Gastroesophageal sphincter (tissue), 3 donors: ENCODE measurements around the gene AKAP12.
"Not testable (repeated sequence)": the region's sequence is repeated elsewhere in the genome, so short reads cannot be mapped to it uniquely, and the experiment has no call there.

Experiments
- CTCF ChIP-seq, 4 experiments: fragments of 200-600 bp in 2 of 4; fragments of 450-650 bp in 2 of 4; sonication (generic) in 1 of 4; IDR thresholded peaks; one replicate each; pipeline ENCODE4 v1.5.1; 2017 to 2019; ENCODE audit warnings: antibody characterized with exemption in 4 of 4, mild to moderate bottlenecking in 2 of 4, moderate library complexity in 2 of 4
- POLR2A ChIP-seq, 2 donors: fragments of 450-650 bp; IDR thresholded peaks; one replicate each; pipeline ENCODE4 v1.6.1; 2017; ENCODE audit warnings: antibody characterized with exemption in 2 of 2, mild to moderate bottlenecking in 2 of 2, moderate library complexity in 1 of 2
- POLR2AphosphoS5 ChIP-seq: sonication (generic); formaldehyde crosslinking; IDR thresholded peaks from one replicate; pipeline ENCODE4 v1.6.1; 2017; ENCODE audit warnings: antibody characterized with exemption

DNA sequence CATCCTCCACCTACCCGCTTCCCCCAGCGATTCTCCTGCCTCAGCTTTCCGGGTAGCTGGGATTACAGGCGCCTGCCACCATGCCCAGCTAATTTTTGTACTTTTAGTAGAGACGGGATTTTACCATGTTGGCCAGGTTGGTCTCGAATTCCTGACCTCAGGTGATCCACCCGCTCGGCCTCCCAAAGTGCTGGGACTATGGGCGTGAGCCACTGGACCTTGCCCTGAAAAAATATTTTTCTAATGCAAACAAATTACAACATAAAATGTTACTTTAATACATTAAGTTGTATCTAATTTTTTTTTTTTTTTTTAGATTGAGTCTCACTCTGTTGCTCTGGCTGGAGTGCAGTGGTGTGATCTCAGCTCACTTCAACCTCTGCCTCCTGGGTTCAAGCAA is 142.9 kb downstream of the AKAP12 start:
- not testable (repeated sequence) for TF ChIP-seq CTCF (IDR thresholded peaks at IDR 0.05); POLR2A (IDR thresholded peaks at IDR 0.05); POLR2AphosphoS5
